ENCODE results near the gene DNAJC4. TPM values are rescaled to one million over a fixed set of nuclear protein-coding genes. Genes with fewer than 3 reads are reported as not detected.
A peak's percentile ranks its signal among the peaks of the same experiment; 100 is the strongest.

Gene DNAJC4
- total and polyA plus RNA-seq, 7 donors = 25.7 to 68.1 (median 29.6) TPM

DNA sequence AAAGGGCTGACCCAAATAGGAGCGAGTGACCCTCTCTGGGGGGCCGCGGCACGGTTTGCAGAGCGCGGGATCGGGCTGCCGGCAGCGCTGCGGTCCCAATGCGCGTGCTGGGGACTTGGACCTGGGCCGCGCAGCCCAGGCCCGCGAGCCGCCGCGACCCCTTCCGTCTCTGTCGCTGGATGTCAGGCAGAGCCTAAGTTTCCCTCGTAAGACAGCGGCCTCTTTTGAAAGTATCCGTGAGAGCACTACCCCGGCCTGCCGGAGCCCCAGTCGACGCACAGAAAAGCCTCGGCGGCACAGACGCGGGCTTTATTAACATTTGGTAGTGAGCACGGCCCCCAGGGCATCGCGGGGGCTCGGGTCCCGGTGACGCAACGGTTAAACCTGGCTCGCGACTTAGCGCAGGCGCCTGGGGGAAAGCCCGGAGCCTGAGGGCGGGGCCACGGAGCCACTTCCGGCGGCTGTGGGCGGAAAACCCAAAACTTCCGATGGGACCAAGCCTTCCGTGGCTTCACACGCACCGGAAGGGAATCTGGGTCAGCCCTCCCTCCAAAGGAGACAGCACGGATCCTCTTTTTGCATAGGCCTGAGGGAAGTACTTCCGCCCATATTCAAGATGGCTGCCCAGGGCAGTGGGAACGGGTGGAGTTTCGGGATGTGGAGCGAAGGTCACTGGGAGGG is 39.3 kb downstream of the DNAJC4 start:
- WGBS, 2 donors = 0 to 1% methylated on average over 58 of the region's 58 CpGs

DNA sequence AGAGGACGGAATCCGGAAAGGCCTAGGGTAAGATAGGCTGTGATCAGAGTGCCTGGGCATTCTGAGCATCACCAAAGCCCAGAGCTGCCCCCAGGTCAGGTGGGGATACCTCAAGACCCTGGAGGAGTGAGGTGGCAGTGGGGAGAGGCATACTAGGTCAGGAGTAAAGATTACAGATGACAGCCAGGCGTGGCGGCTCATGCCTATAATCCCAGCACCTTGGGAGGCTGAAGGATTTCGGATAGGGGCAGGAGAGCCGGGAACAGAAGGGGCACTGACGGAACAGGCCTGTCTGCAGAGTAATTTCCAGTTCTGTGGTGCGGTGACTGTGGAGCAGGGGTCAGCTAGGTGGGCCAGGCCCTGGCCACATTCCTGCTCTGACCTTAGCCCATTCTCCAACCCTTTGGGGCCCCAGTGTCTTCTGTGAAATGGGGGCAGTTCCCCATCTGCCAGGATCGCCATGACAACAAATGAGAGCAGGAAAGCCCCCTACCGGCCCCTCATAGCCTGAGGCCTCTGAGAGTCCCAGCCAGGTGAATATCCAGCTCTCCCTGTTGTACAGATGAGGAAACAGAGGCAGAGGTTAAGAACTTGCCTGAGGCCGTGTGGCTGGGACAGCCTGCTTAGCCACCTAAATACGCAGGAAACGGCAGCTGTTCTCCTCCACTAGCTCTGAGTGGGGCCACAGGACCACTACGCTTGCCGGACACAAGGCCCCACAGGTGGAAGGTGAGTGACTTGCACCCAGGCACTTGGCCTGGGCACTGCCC is 44.9 kb downstream of the DNAJC4 start:
- Histone ChIP-seq H3K4me3 (no peak overlapping the region), H3K27ac (no peak overlapping the region), H3K27me3 (no peaks in the 10 kb centered on the region), H3K4me1 (peaks cover 0 to 12% (median 10%) of the 10 kb centered on the region in 4 donors), H3K36me3 (peaks cover 0 to 43% (median 10%) of the 10 kb centered on the region in 4 donors), H3K9me3 (no peaks in the 10 kb centered on the region)
- TF ChIP-seq EP300 (IDR thresholded peaks at IDR 0.05) = no peak
- TF ChIP-seq, protein P1, sequence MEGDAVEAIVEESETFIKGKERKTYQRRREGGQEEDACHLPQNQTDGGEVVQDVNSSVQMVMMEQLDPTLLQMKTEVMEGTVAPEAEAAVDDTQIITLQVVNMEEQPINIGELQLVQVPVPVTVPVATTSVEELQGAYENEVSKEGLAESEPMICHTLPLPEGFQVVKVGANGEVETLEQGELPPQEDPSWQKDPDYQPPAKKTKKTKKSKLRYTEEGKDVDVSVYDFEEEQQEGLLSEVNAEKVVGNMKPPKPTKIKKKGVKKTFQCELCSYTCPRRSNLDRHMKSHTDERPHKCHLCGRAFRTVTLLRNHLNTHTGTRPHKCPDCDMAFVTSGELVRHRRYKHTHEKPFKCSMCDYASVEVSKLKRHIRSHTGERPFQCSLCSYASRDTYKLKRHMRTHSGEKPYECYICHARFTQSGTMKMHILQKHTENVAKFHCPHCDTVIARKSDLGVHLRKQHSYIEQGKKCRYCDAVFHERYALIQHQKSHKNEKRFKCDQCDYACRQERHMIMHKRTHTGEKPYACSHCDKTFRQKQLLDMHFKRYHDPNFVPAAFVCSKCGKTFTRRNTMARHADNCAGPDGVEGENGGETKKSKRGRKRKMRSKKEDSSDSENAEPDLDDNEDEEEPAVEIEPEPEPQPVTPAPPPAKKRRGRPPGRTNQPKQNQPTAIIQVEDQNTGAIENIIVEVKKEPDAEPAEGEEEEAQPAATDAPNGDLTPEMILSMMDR (IDR thresholded peaks at IDR 0.05) = no peak
- TF ChIP-seq POLR2A (IDR thresholded peaks at IDR 0.05) = no peak
- no peak for TF ChIP-seq POLR2AphosphoS5 (IDR thresholded peaks at IDR 0.05)
- intact Hi-C loops (cut with DNase I) = no loop called here
- WGBS, 2 donors = 92 to 93% methylated on average over 15 of the region's 15 CpGs
- DNase-seq = no peak

More for the DNA sequence above, 39.3 kb downstream of the DNAJC4 start:
- no peaks in the 10 kb centered on the region for H3K27me3 ChIP-seq
- intact Hi-C loops (cut with DNase I) = loop anchor here (1.0 kb wide), 2 partner anchors 15 to 17 kb away; partner anchors contain the start of gene BAD
- H3K27ac ChIP-seq = peak overlapping the region; percentile 87 to 99 (median 96)
- peak; percentile 62 to 87 (median 82) for TF ChIP-seq POLR2AphosphoS5 (IDR thresholded peaks at IDR 0.05)
- TF ChIP-seq POLR2A (IDR thresholded peaks at IDR 0.05) = peak in 1 of 2 donors; percentile 22
- TF ChIP-seq, protein P1 (IDR thresholded peaks at IDR 0.05) = no peak
- peak in 1 of 4 donors; percentile 62 for TF ChIP-seq EP300 (IDR thresholded peaks at IDR 0.05)
- peaks cover 0 to 37% (median 31%) of the 10 kb centered on the region in 4 donors for H3K4me1 ChIP-seq
- H3K9me3 ChIP-seq = no peaks in the 10 kb centered on the region
- DNase-seq = peak; percentile 99
- H3K36me3 ChIP-seq = peaks cover 0 to 20% (median 12%) of the 10 kb centered on the region in 4 donors
- peak overlapping the region; percentile 53 to 94 (median 78) for H3K4me3 ChIP-seq

DNA sequence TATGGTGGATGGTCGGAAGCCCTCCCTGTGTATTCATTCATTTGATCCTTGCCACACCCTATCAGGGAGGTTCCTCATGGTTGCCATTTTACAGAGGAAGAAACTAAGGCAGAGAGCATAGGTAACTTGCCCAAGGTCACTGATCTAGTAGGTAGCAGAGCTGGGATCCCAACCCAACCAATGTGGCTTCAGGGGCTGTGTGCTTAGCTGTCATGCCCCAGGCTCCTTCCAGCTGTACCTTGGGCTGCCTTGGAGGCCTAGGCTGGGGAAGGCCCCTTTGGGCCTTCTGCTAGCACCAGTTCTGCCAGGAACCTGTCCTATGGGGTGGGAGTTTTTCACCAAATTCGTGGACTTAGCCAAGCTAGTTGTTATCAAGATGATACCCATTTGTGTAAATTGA is 45.5 kb downstream of the DNAJC4 start:
- Histone ChIP-seq H3K36me3 (peaks cover 0 to 47% (median 10%) of the 10 kb centered on the region in 4 donors), H3K27me3 (no peaks in the 10 kb centered on the region), H3K4me1 (peaks cover 0 to 12% (median 10%) of the 10 kb centered on the region in 4 donors), H3K27ac (no peak overlapping the region), H3K4me3 (no peak overlapping the region), H3K9me3 (no peaks in the 10 kb centered on the region)
- no peak for DNase-seq
- intact Hi-C loops (cut with DNase I) = no loop called here
- TF ChIP-seq, protein P1 (IDR thresholded peaks at IDR 0.05) = no peak
- TF ChIP-seq EP300 (IDR thresholded peaks at IDR 0.05) (no peak), POLR2A (IDR thresholded peaks at IDR 0.05) (no peak), POLR2AphosphoS5 (IDR thresholded peaks at IDR 0.05) (no peak)
- WGBS, 2 donors = 70 to 83% methylated on average over 2 of the region's 2 CpGs

DNA sequence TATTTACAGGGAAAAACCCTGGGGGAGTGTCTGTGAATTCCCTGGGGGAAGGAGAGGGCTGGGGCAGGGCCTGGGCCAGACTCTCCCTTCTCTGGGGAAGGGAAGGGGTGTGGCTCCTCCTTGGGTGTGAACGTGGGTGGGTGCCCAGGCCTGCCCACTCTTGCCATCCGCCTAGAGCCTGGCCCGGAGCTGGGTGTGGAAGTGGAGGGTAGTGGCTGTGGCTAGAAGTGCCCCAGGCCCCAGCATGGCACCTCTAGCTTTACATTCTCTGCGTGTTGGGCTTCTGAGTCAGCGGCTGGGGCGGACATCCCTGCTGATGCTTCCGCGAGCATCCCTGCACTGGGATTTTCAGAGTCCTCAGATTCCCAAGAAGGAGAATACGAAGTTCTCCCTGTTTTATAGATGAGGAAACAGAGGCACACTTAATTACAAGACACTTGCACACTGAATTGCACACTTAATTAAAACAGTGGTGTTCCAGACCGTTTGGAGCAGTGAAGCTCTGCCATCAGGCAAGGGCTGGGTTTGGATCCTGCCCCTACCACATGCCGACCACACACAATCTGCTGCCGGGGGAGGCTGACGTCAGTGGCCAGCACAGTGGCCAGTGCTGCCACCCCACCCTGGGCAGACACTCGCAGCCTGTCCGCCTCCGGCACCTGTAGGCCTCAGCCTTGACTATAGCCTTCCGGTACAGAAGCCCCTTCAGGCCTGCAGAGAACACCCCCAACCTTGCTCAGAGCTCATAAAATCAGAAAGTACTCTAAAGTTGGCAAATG is 46.5 kb downstream of the DNAJC4 start:
- H3K4me1 ChIP-seq = peaks cover 0 to 9% (median 7%) of the 10 kb centered on the region in 4 donors
- H3K9me3 ChIP-seq = no peaks in the 10 kb centered on the region
- H3K27ac ChIP-seq = no peak overlapping the region
- TF ChIP-seq, protein P1 (IDR thresholded peaks at IDR 0.05) = no peak
- TF ChIP-seq POLR2AphosphoS5 (IDR thresholded peaks at IDR 0.05) (no peak), POLR2A (IDR thresholded peaks at IDR 0.05) (no peak), EP300 (IDR thresholded peaks at IDR 0.05) (no peak)
- H3K27me3 ChIP-seq = no peaks in the 10 kb centered on the region
- intact Hi-C loops (cut with DNase I) = no loop called here
- H3K4me3 ChIP-seq = no peak overlapping the region
- DNase-seq = no peak
- H3K36me3 ChIP-seq = peaks cover 1 to 57% (median 15%) of the 10 kb centered on the region in 4 donors
- WGBS, 2 donors = 53 to 78% methylated on average over 17 of the region's 17 CpGs

All from sigmoid colon (tissue), 7 donors.